GM18870 (cell line): ENCODE measurements around the gene ACTG2.

Experiments
- ATAC-seq: cut with Tn5 transposase; IDR thresholded peaks from one replicate; pipeline ENCODE4 v1.9.1; 2021; ENCODE audit warnings: moderate library complexity; ENCODE audit not compliant: unreplicated experiment

Gene ACTG2

GRCh38 chr2:73911548-73912208 is 18.9 kb downstream of the ACTG2 start:
- no peak for ATAC-seq

GRCh38 chr2:73913414-73914054 is 20.7 kb downstream of the ACTG2 start:
- ATAC-seq: no peak

- no peak for ATAC-seq
Measured at GRCh38 chr2:73914667-73915066, 21.9 kb downstream of the ACTG2 start.

- no peak for ATAC-seq
Measured at GRCh38 chr2:73915437-73915993, 22.7 kb downstream of the ACTG2 start.

- ATAC-seq: no peak
Measured at GRCh38 chr2:73916666-73917065, 23.9 kb downstream of the ACTG2 start.

GRCh38 chr2:73917296-73917695 is 24.5 kb downstream of the ACTG2 start:
- no peak for ATAC-seq

- no peak for ATAC-seq
Measured at GRCh38 chr2:73917696-73918207, 24.9 kb downstream of the ACTG2 start.

GRCh38 chr2:73918856-73919255 is 26.0 kb downstream of the ACTG2 start:
- ATAC-seq: no peak

GRCh38 chr2:73919596-73920228 is 26.9 kb downstream of the ACTG2 start:
- ATAC-seq: no peak

GRCh38 chr2:73920577-73921545 is 28.1 kb downstream of the ACTG2 start:
- ATAC-seq: no peak

GRCh38 chr2:73921581-73921980 is 28.8 kb downstream of the ACTG2 start:
- no peak for ATAC-seq

GRCh38 chr2:73922681-73923080 is 29.9 kb downstream of the ACTG2 start:
- ATAC-seq: no peak

GRCh38 chr2:73925033-73925704 is 32.4 kb downstream of the ACTG2 start:
- no peak for ATAC-seq

GRCh38 chr2:73925853-73926492 is 33.2 kb downstream of the ACTG2 start:
- ATAC-seq: no peak

- ATAC-seq: peak; percentile 98
Measured at GRCh38 chr2:73926493-73927327, 33.9 kb downstream of the ACTG2 start, which contains the start of gene DGUOK. DGUOK (plus strand) TSS chr2:73926880; CDS start chr2:73926911, 31 bp downstream.

- ATAC-seq: no peak
Measured at GRCh38 chr2:73927344-73927743, 34.5 kb downstream of the ACTG2 start.

GRCh38 chr2:73928963-73929347 is 36.1 kb downstream of the ACTG2 start:
- no peak for ATAC-seq

- ATAC-seq: no peak
Measured at GRCh38 chr2:73930386-73930785, 37.6 kb downstream of the ACTG2 start.
